ENCODE results near the gene ZNF555.
"Not testable (repeated sequence)": the region's sequence is repeated elsewhere in the genome, so short reads cannot be mapped to it uniquely, and the experiment has no call there.

ZNF555 gene

DNA sequence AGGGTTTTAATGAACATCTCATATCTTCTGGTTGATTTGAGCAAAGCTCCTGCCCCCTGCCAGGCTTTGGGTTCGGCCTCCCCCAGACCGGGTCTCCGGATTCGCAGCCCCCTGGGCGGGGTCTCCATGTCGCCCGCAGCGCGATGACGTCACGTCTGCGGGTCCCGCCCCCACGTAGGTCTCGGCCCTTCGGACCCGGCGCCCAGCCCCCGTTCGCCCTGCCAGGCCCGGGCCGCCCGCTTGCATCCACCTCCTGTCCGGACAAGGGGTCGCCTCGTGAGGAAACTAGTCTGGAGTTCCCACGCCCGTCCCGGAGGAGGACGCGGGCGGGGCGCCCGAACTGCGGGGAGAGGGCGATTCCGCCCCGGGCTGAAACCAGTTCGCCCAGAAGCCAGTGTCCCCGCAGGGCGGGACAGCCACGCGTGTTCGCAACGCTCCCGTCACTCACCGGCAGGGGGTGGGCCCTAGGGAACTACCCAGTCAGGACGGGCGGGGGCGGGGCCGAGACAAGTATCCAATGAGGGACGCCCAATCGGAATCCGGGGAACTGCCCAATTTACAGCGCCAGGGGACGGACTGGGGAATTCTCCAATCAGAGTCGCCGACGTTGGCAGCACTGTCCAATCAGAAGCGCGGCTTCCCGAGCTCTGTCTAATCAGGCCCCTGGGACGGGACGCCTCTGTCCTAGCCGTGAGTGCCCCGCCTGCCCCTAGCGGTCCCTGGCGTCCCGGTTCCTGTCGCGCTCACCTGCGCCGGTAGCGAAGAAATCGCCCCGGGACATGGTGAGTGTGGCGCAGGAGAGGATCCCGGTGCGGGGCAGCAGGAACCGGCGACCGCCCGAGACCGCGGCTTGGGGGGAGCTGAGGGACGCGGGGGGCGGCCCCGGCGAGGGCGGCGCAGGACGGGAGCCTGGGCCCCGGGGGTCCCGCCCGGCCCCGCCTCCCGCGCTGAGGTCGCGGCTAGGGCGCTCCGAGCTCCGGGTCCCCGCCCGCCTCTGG lies at the start of gene ZNF555:
ZNF555 (plus strand) TSS at position 682 of the 998 bp plus-strand sequence; CDS start at position 780, 98 bp downstream.
- H3K9ac ChIP-seq (ENCODE audit: low read length), result peak within 1 kb of the TSS; percentile 82
- no peaks in the 10 kb centered on the region for H3K27me3 ChIP-seq (ENCODE audit: control insufficient read depth, insufficient read depth, low read length)
- H3K36me3 ChIP-seq (ENCODE audit: control insufficient read depth, insufficient read depth, low read length), result no peaks in the 10 kb centered on the region
- peaks cover 6% of the 10 kb centered on the region for H3K9me3 ChIP-seq (ENCODE audit: control insufficient read depth, low read length)
- H3K4me1 ChIP-seq (ENCODE audit: control insufficient read depth, insufficient read depth, low read length), result peaks cover 10% of the 10 kb centered on the region
- peak within 1 kb of the TSS; percentile 32 for H3K4me3 ChIP-seq (ENCODE audit: low read length)

DNA sequence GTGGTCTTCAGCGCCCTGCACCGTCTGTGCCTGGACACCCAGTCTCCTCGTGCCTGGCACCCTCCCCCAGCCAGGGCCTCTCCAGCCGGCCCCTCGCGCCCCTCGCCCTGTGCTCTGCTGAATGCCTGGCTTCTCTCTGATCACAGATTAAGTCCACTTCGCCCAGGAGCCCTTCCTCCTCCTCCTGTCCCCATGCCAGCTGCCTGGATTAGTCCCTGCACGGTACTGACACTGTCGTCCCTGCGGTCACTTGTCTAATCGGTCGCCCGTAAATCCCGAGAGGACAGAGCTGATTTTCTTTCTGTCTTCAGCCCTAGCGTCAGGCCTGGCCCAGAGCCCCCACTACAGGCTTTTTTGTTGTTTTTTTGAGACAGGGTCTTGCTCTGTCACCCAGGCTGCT lies 49.4 kb upstream of the ZNF555 start:
- no peaks in the 10 kb centered on the region for H3K27me3 ChIP-seq (ENCODE audit: control insufficient read depth, insufficient read depth, low read length)
- H3K4me1 ChIP-seq (ENCODE audit: control insufficient read depth, insufficient read depth, low read length), result no peaks in the 10 kb centered on the region
- H3K9ac ChIP-seq (ENCODE audit: low read length), result no peak overlapping the region
- no peak overlapping the region for H3K4me3 ChIP-seq (ENCODE audit: low read length)
- no peaks in the 10 kb centered on the region for H3K36me3 ChIP-seq (ENCODE audit: control insufficient read depth, insufficient read depth, low read length)
- no peaks in the 10 kb centered on the region for H3K9me3 ChIP-seq (ENCODE audit: control insufficient read depth, low read length)

DNA sequence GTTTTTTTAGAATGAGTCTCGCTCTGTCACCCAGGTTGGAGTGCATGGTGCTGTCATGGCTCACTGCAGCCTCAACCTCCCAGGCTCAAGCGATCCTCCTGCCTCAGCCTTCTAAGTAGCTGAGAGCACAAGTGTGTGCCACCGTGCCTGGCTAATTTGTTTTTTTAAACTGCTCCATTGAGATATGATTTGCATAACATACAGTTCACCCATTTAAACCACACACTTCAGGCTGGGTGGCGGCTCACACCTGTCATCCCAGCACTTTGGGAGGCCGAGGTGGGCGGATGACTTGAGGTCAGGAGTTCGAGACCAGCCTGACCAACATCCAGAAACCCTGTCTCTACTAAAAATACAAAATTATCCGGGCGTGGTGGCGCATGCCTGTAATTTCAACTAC lies 48.6 kb upstream of the ZNF555 start:
- H3K9me3 ChIP-seq (ENCODE audit: control insufficient read depth, low read length); H3K27me3 ChIP-seq (ENCODE audit: control insufficient read depth, insufficient read depth, low read length); H3K36me3 ChIP-seq (ENCODE audit: control insufficient read depth, insufficient read depth, low read length); H3K4me3 ChIP-seq (ENCODE audit: low read length); H3K4me1 ChIP-seq (ENCODE audit: control insufficient read depth, insufficient read depth, low read length); H3K9ac ChIP-seq (ENCODE audit: low read length): not testable (repeated sequence)

DNA sequence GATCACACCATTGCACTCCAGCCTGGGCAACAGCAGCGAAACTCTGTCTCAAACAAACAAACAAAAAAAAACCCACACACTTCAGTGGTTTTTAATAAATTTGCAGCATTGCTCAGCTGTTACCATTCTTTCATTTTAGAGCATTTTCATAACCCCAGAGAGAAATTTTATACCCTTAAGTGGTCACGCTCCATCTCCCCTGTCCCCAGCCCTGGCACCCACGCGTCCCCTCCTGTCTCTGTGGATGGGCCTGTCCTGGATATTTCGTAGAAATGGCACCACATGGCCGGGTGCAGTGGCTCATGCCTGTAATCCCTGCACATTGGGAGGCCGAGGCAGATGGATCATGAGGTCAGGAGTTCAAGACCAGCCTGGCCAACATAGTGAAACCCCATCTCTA lies 48.1 kb upstream of the ZNF555 start:
- no peaks in the 10 kb centered on the region for H3K36me3 ChIP-seq (ENCODE audit: control insufficient read depth, insufficient read depth, low read length)

DNA sequence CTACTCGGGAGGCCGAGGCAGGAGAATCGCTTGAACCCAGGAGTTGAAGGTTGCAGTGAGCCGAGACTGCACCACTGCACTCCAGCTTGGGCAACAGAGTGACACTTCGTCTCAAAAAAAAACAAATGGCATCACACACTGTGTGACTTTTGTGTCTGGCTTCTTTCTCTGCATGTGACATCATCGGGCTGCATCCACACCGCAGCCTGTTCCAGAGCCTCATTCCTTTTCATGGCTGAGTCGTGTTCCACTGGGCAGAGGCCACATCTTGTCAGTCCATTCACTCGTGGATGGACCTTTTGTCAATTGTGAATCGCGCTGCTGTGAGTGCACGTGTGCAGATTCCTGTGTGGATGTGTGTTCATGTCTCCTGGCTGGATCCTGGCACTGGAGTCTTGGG lies 47.7 kb upstream of the ZNF555 start:
- Histone ChIP-seq H3K9ac (ENCODE audit: low read length) (no peak overlapping the region), H3K4me1 (ENCODE audit: control insufficient read depth, insufficient read depth, low read length) (no peaks in the 10 kb centered on the region), H3K9me3 (ENCODE audit: control insufficient read depth, low read length) (no peaks in the 10 kb centered on the region), H3K36me3 (ENCODE audit: control insufficient read depth, insufficient read depth, low read length) (no peaks in the 10 kb centered on the region), H3K4me3 (ENCODE audit: low read length) (no peak overlapping the region), H3K27me3 (ENCODE audit: control insufficient read depth, insufficient read depth, low read length) (no peaks in the 10 kb centered on the region)

More for the DNA sequence above, 48.1 kb upstream of the ZNF555 start:
- H3K9me3 ChIP-seq (ENCODE audit: control insufficient read depth, low read length), result no peaks in the 10 kb centered on the region
- H3K4me1 ChIP-seq (ENCODE audit: control insufficient read depth, insufficient read depth, low read length), result no peaks in the 10 kb centered on the region
- H3K4me3 ChIP-seq (ENCODE audit: low read length), result no peak overlapping the region
- H3K27me3 ChIP-seq (ENCODE audit: control insufficient read depth, insufficient read depth, low read length), result no peaks in the 10 kb centered on the region
- no peak overlapping the region for H3K9ac ChIP-seq (ENCODE audit: low read length)

DNA sequence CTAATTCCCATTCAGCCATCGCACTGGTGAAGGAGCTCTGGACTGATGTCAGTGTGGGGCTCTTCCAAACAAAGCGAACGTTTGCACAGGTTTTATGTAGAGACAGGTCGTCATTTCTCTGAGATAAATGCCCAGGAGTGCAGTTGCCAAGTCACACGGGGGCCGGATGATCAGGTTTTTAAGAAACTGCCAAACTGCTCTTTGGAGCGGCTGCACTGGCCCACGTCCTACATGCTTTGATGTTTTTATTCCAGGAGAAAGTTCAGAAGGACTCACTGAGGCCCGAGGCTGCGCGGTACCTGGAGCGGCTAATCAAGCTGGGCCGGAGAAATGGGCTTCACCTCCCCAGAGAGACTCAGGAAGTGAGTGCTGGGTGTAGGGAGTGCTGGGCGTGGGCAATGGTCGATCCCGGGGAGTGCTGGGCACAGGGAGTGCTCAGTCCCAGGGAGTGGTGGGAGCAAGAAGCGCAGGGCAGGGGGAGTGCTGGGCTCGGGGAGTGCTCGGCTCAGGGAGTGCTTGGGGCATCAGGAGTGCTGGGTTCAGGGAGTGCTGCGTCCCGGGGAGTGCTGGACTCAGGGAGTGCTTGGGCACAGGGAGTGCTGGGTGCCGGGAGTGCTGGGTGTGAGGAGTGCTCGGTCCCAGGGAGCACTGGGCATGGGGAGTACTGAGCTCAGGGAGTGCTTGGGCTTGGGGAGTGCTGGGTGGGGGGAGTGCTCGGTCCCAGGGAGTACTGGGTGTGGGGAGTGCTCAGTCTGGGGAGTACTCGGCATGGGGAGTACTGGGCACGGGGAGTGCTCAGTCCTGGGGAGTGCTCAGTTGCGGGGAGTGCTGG lies 45.2 kb upstream of the ZNF555 start:
- no peak overlapping the region for H3K4me3 ChIP-seq (ENCODE audit: low read length)
- H3K36me3 ChIP-seq (ENCODE audit: control insufficient read depth, insufficient read depth, low read length), result no peaks in the 10 kb centered on the region
- no peaks in the 10 kb centered on the region for H3K9me3 ChIP-seq (ENCODE audit: control insufficient read depth, low read length)
- H3K9ac ChIP-seq (ENCODE audit: low read length), result no peak overlapping the region
- no peaks in the 10 kb centered on the region for H3K4me1 ChIP-seq (ENCODE audit: control insufficient read depth, insufficient read depth, low read length)
- H3K27me3 ChIP-seq (ENCODE audit: control insufficient read depth, insufficient read depth, low read length), result no peaks in the 10 kb centered on the region

DNA sequence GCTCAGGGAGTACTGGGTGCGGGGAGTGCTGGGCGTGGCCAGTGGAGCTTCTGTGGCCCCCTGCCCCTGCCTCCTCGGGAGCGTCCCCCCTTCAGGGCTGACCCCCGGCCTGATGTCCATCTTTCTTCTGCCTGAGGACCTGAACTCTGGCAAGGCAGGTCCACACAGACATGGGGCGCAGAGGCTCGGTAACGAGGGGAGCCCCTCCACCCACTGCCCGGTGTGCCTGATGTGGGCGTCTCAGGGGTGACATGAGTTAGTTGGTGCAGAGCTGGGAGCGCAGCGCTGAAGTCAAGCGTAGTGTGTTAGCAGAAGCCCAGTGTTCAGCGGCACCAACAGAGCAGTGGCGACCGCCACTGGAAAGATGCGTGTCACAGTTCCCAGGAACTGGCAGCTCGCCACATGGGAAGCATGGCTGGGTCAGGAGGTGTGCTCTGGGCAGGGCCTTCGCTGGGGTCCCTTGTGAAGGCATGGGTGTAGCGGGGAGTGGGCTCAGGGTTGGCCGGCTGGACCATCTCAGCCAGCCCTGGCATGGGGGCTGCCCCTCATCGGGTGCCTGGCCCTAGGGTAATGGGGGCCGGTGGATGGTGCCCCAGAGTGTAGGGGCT lies 44.5 kb upstream of the ZNF555 start:
- Histone ChIP-seq H3K9ac (ENCODE audit: low read length) (no peak overlapping the region), H3K27me3 (ENCODE audit: control insufficient read depth, insufficient read depth, low read length) (no peaks in the 10 kb centered on the region), H3K9me3 (ENCODE audit: control insufficient read depth, low read length) (no peaks in the 10 kb centered on the region), H3K4me3 (ENCODE audit: low read length) (no peak overlapping the region), H3K36me3 (ENCODE audit: control insufficient read depth, insufficient read depth, low read length) (no peaks in the 10 kb centered on the region), H3K4me1 (ENCODE audit: control insufficient read depth, insufficient read depth, low read length) (no peaks in the 10 kb centered on the region)

DNA sequence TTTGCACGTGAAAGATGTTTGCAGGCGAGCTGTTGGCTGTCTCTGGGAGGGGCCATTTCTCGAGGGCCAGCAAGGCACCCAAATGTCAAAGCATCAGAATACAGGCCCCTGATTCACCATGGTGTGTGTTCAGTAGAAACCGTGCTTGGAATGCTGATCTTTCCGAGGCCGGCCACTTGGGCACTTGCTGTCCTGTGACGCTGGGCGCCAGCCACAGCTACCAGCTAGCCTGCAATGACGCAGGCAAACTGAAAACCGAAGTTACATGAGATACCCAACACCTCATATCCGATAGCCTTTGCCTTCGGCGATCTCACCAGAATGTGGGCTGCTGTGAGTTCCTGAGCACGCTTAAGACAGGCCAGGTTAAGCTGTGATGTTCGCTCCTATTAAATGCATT lies 44.0 kb upstream of the ZNF555 start:
- Histone ChIP-seq H3K27me3 (ENCODE audit: control insufficient read depth, insufficient read depth, low read length) (no peaks in the 10 kb centered on the region), H3K9me3 (ENCODE audit: control insufficient read depth, low read length) (no peaks in the 10 kb centered on the region), H3K4me1 (ENCODE audit: control insufficient read depth, insufficient read depth, low read length) (no peaks in the 10 kb centered on the region), H3K4me3 (ENCODE audit: low read length) (no peak overlapping the region), H3K9ac (ENCODE audit: low read length) (no peak overlapping the region), H3K36me3 (ENCODE audit: control insufficient read depth, insufficient read depth, low read length) (no peaks in the 10 kb centered on the region)

DNA sequence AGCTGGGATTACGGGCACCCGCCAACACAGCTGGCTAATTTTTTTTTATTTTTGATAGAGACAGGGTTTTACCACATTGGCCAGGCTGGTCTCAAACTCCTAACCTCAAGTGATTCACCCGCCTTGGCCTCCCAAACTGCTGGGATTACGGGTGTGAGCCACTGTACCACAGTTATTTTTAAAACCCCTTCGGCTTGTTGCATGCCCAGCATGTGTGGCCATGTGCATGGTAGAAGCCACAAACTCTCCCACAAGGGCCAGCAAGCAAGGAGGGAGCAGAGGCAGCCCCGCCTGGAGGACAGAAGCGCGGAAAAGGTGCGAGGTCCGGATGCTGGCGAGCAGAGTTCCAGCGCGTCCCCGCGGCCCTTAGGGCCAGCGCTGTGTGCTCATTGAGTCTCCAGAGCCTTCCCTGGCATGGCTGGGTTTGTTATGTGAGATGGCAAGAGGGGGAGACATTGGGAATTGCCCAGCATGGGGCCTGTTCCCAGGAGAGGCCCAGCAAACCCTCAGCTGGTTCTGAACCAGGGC lies 43.1 kb upstream of the ZNF555 start:
- H3K9ac ChIP-seq (ENCODE audit: low read length), result no peak overlapping the region
- H3K27me3 ChIP-seq (ENCODE audit: control insufficient read depth, insufficient read depth, low read length), result no peaks in the 10 kb centered on the region
- H3K4me3 ChIP-seq (ENCODE audit: low read length), result no peak overlapping the region
- no peaks in the 10 kb centered on the region for H3K9me3 ChIP-seq (ENCODE audit: control insufficient read depth, low read length)
- no peaks in the 10 kb centered on the region for H3K4me1 ChIP-seq (ENCODE audit: control insufficient read depth, insufficient read depth, low read length)
- H3K36me3 ChIP-seq (ENCODE audit: control insufficient read depth, insufficient read depth, low read length), result no peaks in the 10 kb centered on the region

DNA sequence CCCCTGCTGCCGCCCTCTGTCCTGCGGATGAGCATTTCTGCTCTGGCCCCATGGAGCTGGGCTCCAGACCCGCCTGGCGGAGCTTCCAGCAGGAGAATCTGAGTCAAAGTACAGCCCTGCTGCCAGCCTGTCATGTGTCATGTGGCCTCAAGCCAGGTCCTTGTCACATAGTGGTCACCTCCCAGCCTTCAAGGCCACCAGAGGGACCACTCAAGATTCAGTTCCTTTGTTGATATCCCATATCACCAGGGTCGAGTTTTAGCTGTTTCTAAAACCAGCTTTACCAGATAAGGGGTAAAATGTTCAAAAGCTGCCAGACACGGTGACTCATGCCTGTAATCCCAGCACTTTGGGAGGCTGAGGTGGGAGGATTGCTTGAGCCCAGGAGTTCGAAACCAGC lies 42.5 kb upstream of the ZNF555 start:
- H3K27me3 ChIP-seq (ENCODE audit: control insufficient read depth, insufficient read depth, low read length), result no peaks in the 10 kb centered on the region
- no peaks in the 10 kb centered on the region for H3K36me3 ChIP-seq (ENCODE audit: control insufficient read depth, insufficient read depth, low read length)
- no peaks in the 10 kb centered on the region for H3K9me3 ChIP-seq (ENCODE audit: control insufficient read depth, low read length)
- H3K4me1 ChIP-seq (ENCODE audit: control insufficient read depth, insufficient read depth, low read length), result no peaks in the 10 kb centered on the region
- H3K9ac ChIP-seq (ENCODE audit: low read length), result no peak overlapping the region
- H3K4me3 ChIP-seq (ENCODE audit: low read length), result no peak overlapping the region

DNA sequence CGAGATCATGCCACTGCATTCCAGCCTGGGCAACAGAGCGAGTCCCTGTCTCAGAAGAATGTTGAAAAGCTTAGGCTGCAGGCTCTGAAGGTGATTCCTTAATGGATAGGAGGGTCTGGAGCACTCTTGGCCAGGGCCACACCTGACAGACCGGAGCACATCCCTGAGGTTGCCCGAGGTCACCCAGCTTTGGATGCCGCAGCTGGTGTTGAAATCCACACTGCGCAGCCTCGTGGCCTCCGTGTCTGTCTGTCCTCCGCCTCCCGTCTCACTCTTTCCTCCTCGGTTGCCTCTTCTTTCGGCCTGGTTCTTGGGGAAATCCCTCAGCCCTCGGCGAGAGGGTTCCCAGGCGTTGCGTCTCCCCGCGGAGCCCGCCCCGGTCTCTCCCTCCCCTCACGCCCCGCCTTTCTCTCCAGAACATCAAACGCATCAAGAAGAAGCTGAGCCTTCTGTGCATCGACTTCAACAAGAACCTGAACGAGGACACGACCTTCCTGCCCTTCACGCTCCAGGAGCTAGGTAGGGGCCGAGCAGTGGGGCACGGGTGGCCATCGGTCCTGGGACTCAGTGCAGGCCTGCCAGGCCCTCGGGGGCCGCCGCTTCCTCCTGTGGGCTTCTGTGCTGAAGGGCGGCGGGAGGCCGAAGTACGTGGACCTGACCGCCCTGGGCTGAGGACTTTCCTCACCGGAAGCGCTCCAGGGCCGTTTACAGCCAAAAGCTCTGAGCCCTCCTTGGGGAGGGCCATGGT lies 41.8 kb upstream of the ZNF555 start:
- Histone ChIP-seq H3K4me3 (ENCODE audit: low read length) (no peak overlapping the region), H3K9ac (ENCODE audit: low read length) (no peak overlapping the region), H3K36me3 (ENCODE audit: control insufficient read depth, insufficient read depth, low read length) (no peaks in the 10 kb centered on the region), H3K4me1 (ENCODE audit: control insufficient read depth, insufficient read depth, low read length) (no peaks in the 10 kb centered on the region), H3K27me3 (ENCODE audit: control insufficient read depth, insufficient read depth, low read length) (no peaks in the 10 kb centered on the region), H3K9me3 (ENCODE audit: control insufficient read depth, low read length) (no peaks in the 10 kb centered on the region)

Data from mucosa of stomach (tissue), 1 donor.